Sigmoid colon (tissue), 4 donors: ENCODE measurements around the gene CRIP2.

Experiments
- EP300 ChIP-seq, 4 donors: sonication (generic); formaldehyde crosslinking; IDR thresholded peaks; one replicate each; pipeline ENCODE4 v1.6.1; 2017; ENCODE audit warnings: antibody characterized with exemption in 4 of 4
- POLR2A ChIP-seq, 2 donors: fragments of 450-650 bp; IDR thresholded peaks; one replicate each; pipeline ENCODE4 v1.6.1; 2016; ENCODE audit warnings: antibody characterized with exemption in 2 of 2, mild to moderate bottlenecking in 2 of 2, moderate library complexity in 2 of 2
- POLR2AphosphoS5 ChIP-seq, 4 donors: sonication (generic); formaldehyde crosslinking; IDR thresholded peaks; one replicate each; pipeline ENCODE4 v1.6.1; 2017; ENCODE audit warnings: antibody characterized with exemption in 4 of 4
- TF ChIP-seq, protein P1 (sequence below), 4 experiments: fragments of 450-650 bp in 3 of 4; fragments of 200-600 bp in 1 of 4; IDR thresholded peaks; one replicate each; pipeline ENCODE4 v1.5.1; 2016 to 2019; ENCODE audit warnings: antibody characterized with exemption in 4 of 4, mild to moderate bottlenecking in 3 of 4, moderate library complexity in 2 of 4

DNA sequence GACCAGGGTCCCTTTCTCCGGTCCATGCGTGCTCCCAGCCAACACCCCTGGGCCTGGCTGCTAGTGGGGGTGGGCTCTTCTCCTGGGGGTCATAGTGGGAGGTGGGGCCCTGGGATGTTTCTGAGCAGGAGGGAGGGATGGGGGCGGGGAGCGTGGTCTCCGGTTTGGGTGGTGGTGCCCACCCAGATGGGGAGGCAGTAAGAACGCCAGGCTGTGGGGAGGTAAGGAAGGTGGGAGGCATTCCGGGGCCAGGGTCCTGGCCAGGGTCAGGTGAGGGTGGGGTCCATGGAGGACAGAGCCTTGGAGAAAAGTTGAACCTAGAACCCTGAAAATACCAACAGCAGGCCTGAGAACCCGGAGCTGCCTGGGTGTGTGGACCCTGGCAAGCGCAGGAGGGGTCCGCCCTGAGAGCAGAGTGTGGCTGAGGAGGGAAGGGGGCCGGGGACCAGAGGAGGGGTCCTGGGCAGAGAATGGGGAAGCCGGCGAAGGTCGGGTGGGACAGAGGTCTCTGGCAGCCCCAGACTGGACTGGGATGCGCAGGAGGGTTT lies 5.7 kb downstream of the CRIP2 start:
- TF ChIP-seq POLR2AphosphoS5 (IDR thresholded peaks at IDR 0.05) (no peak), POLR2A (IDR thresholded peaks at IDR 0.05) (no peak), EP300 (IDR thresholded peaks at IDR 0.05) (no peak)
- TF ChIP-seq, protein P1, sequence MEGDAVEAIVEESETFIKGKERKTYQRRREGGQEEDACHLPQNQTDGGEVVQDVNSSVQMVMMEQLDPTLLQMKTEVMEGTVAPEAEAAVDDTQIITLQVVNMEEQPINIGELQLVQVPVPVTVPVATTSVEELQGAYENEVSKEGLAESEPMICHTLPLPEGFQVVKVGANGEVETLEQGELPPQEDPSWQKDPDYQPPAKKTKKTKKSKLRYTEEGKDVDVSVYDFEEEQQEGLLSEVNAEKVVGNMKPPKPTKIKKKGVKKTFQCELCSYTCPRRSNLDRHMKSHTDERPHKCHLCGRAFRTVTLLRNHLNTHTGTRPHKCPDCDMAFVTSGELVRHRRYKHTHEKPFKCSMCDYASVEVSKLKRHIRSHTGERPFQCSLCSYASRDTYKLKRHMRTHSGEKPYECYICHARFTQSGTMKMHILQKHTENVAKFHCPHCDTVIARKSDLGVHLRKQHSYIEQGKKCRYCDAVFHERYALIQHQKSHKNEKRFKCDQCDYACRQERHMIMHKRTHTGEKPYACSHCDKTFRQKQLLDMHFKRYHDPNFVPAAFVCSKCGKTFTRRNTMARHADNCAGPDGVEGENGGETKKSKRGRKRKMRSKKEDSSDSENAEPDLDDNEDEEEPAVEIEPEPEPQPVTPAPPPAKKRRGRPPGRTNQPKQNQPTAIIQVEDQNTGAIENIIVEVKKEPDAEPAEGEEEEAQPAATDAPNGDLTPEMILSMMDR (IDR thresholded peaks at IDR 0.05): no peak
